ENCODE results near the gene GLI2.

The GLI2 gene

DNA sequence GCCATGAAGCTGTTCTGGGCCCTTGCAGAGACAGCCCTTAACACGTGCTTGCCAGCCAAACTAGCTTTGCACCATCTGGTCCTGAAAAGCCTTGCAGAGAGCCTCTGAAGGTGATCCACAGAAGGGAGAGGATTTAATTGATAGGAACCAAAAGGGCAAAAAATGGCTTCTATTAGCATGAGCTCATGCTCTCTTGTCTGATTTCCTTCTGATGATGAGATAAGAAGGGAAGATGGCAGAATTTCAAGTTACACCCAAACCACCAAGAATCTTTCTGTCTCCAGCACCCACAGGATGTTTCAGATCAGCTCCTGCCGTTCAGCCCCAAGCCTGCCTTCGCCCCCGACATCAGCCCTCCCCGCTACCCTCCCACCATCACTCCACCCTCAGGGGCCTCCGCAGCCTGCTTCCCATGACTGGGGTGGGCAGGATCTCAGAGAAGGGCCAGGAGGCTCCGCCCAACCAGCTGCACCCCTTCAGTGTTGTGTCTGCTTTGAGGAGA is 23.4 kb upstream of the GLI2 start:
- DNase-seq (ENCODE audit: low spot score): no peak

DNA sequence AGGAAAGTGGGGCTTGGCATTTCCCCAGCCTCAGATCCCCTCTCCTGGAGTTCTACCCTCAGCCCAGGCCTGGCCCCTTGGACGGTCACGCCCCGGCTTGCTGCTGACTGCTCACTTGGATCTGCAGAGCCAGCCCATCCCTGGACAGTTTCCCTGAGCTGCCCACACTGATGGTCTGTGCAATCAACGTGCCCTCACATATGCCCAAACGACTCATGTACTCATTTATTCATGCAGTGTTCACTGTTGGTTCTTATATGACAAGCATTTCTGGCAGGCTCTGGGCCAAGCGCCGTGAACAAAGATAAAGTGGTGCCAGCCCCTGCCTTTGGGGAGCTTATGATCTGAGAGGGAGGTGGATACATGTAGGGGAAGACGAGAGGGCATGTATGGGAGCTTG is 20.3 kb upstream of the GLI2 start:
- DNase-seq (ENCODE audit: low spot score): no peak

DNA sequence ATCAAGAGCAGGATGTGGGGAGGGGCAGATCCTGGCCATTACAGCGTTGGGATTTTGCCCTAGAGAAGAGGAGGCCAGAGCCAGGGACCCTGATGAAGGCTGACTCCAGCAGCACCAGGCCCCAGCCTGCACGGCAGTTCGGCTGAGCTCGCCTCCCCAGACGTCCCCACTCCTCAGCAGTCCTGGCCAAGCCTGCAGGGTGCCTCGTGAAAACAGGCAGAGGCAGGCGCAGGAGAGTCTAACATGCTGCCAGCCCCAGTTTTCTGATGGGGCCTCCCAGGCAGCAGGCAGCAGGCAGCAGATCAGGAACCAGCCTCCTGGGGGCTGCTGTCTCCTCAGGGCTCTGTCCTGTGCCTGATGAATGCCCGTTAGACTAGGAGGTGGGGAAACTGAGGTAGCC is 19.7 kb upstream of the GLI2 start:
- no peak for DNase-seq (ENCODE audit: low spot score)

DNA sequence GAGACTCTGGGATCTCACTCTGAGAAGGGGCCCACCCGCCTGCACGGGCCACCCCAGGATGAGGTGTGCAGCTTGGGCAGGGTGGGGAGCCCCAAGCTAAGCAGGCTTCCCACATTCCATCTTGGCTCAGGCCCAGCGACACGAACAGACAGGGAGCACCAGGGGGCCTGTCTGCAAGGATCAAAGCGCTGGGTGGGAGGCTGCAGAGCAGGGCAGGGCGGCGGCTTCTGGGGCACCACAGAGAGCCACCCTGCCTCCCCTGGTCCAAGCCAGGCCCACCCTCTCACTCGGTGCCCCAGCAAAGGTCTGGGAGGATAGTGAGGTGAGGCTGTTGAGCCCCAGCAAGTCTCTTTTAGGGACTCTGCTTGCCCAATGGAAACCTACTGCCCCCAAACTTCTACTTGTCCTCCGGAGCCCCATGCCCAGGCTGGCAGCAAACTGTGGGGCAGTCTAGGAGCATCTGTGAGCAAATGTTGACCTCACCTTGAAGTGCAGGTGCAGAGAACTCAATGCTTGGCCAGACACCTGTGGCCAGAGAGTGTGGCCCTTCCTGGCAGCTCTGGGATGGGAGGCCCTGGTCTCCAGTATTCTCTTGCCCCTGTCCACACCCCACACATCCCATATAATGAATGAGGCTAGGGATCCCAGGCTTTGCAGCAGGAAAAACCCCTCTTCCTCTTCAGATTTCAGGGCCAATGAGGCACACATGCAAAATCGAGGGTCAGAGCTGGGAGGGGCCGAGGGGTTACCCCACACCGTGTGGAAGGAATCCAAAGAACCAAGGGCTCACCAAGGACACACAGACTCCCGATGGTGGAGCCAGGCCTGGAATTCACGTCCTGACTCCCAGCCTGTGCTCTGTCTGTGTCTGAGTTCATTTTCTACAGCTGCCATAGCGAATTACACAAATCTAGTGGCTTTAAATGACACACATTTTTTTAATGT is 18.8 kb upstream of the GLI2 start:
- DNase-seq (ENCODE audit: low spot score): no peak

DNA sequence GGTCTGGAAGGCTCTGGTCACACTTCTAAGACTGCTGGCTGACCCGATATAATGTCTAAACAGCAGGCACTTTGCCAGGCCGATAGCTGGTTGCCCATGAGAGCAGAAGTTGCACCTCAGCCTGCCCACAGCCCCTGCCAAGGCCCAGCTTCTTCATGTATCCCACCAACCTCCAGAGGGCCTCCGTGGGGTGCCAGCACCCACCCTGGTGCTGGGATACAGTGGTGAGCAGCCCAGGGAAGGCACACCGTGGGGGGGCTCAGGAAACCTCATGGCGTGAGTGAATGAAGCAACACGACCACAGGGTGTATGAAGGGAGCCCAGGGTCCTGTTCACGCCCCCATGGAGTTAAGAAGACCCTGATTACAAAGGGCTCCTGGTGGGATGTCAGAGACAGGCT is 16.2 kb upstream of the GLI2 start:
- no peak for DNase-seq (ENCODE audit: low spot score)

DNA sequence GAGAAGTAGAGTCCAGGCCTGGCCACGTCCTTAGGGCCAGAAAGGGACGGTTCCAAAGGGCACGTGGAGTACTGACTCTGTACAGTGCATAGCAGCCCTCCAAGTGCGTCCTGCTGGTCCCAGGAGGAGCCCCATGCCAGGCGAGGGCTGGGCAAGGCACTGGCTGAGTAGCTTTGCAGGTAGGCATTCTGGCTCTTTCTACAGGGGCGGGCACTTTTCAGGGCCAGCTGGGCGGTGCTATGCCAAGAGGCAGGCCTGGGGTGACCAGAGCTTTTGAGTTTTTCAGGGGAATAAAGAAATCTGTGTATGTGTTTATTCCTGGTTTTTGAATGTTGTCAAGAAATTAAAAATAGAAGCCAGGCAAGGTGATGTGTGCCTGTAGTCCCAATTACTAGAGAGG is 15.4 kb upstream of the GLI2 start:
- no peak for DNase-seq (ENCODE audit: low spot score)

DNA sequence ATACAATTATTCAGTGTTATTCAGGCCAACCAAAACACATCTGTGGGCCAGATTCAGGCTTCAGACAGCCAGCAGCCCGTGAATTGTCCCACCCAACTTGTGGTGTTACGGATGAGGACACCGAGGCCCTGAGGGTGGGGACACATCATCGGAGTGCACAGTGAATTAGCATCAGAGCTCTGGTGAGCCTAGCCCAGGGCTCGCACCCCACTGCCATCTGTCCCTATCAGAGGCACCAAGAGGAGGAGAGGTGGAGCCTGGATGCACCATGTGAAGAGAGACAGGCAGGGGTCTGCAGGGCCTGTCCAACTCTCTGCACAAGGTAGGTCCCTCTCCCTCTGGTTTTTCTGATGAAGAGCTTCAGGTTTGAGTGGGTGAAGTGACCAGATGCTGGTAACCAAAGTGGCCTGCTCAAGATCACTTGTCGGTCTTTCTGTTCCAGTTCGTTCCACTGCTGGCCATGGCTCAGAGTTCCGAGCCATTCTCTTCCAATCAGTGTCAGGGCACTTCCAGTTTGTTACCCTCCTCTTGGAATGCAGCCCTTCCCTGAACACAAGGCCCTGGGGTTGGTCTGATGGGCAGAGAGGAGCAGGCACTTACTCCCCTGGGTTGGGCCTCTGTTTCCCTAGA is 14.8 kb upstream of the GLI2 start:
- DNase-seq (ENCODE audit: low spot score): no peak

DNA sequence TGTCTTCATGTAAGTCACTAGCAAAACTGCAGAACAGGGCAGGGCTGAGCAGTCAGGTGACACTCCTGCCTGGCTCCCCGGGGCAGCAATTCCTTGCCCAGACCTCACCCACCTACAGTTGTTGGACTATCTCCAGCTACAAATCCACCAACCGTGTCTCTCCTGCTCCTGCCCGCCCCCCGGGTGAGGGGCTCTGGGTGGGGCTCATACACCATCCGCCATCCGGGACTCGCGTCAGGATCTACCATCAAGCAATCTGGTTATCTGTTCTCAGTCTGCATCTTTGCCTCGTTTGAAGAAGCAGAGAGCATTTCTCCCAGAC is 13.5 kb upstream of the GLI2 start:
- DNase-seq (ENCODE audit: low spot score): no peak

DNA sequence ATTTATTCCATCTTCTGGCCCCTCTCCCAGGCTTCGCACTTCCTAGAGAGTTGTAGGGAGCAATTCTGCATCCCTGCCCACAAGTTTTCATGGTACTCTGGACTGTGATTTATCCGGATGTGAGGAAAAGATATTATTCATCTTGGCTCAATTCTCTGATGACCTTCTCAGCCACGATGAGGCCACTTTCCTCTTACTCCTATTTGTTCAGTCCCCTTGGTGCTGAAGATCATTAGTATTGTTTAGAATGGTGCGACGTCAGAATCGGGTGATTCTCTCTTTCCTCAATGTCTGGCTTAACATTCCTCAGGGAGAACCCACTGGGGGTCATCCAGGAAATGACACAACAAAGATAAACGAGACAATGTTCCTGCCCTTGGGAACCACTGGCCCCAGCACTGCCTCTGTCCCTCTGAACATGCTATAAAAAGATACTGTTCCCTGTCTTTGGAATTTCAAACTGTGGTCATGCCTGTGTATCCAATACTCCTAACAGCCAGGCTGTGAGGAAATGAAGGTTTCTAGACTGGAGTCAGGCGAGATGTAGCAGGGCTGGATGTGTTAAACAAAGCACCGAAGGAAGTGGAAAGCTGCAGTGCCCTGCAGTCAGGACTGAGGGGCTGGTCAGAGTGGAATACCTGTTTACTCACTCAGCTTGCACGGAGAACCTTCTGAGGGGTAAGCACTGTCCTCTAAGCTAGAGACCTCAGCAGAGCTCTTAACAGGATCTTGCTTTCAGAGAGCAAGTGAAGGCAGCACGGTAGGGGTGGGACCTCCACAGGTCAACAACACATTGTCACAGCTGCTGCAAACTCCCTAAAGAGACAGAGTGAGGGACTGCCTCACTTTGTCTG is 12.9 kb upstream of the GLI2 start:
- DNase-seq (ENCODE audit: low spot score): no peak

DNA sequence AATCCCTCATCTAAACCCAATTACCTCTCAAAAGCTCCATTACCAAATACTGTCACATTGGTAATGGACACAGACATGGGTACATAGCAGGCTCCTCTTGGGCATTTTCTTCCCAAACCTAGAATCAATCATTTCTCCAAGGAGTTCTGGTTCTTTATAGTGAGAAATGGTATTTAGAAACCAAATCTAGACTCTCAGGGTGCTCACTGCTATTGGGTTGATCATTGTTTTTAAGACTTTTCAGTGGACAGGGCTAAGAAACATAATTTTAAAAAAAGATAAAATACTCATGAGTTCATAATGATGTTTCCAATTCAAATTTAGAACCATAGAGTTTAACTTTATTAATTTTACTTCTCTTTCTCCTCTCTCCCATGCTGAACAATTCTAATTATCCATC is 9.4 kb upstream of the GLI2 start:
- no peak for DNase-seq (ENCODE audit: low spot score)

DNA sequence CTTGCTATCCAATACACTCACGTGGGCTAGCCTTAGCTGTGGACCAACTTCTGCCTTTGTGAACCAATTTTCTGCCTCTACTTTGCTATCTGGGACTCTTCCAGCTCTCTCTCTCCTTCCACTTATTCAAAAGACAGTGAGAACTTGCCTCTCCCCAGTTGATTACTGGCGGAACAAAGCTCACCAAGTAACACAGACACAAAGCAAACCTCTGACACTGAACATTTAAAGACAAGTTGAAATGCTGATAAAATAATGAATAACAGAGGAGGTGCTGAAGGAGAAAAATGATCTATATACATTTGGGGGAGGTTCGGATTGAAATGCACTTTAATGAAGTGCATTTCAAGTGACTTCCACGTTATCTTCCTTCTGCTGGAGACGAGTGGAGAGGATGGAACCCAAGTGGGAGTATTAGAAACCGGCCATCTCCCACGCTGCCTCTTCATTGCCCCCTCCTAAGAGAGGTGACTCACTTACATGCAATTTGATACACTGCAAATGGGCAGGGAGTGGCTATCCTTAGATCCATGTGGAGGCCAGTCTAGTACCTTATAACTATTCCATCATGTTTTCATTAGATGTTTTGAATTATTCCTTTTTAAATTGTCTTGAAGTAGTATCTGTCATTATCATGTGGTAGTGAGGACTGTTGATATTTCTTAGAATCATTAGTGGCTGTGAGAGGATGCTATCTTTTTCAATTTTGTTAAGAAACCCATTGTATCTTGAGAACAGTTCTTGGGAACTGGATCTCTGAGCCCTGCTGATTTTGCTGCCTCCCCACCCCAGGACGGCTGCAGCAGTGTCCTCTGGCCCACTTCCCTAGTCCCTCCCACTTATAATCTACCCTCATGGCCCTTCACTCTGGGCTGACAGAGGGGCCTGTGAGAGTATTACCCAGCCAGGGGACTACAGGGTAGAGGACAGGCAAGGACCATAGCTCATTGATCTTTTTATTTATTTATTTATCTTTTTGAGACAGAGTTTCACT is 6.0 kb upstream of the GLI2 start:
- no peak for DNase-seq (ENCODE audit: low spot score)

DNA sequence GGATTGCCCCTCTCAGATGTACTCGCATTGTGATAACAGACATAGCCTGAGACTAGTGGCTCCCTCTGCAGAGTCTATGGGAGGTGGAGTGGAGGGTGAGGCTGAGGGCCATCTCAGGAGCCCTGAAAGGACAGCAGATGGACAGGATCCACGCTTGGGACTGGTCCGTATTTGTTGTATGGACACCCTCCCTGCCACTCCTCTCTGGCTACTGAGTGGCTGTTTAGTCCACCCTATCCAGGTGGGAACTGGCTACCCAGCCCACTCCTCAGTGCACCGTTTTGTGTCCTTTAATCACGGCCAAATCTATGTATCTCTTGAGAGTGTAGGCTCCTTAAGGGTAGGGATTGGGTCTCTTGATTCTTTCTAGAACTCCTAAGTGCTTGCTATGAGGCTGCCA is 4.5 kb upstream of the GLI2 start:
- no peak for DNase-seq (ENCODE audit: low spot score)

DNA sequence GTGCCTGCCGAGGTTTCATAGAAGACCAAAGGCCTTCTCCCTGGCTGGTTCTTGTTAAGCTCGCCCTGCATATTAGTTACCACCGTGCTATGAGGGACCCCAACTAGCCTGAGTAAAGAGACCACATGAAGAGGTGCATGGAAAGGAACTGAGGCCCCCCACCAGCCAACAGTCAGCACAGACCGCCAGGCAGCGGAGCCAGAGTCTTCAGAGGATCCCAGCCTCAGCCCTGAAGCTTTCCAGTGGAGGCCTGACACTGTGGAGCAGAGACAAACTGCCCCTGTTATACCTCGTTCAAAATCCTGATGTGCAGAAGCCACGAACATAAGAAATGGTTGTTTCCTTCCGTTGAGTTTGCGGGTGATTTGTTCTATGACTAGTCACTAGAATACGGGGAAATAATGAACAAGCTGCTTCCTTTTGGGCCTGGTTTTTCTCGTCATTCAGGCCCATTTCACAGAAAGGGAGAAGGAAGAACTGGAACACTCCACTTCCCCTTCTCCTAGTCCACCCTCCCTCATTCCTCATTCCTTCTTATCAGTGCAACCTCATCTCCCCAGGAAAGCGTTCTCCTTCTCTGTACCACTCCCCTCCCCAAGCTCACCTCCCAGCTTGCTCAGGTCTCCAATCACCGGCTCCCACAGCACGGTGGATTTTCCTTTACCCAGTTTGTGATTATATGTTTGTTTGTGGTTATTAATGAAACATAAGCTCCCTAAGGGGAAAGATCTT is 3.0 kb upstream of the GLI2 start:
- no peak for DNase-seq (ENCODE audit: low spot score)

DNA sequence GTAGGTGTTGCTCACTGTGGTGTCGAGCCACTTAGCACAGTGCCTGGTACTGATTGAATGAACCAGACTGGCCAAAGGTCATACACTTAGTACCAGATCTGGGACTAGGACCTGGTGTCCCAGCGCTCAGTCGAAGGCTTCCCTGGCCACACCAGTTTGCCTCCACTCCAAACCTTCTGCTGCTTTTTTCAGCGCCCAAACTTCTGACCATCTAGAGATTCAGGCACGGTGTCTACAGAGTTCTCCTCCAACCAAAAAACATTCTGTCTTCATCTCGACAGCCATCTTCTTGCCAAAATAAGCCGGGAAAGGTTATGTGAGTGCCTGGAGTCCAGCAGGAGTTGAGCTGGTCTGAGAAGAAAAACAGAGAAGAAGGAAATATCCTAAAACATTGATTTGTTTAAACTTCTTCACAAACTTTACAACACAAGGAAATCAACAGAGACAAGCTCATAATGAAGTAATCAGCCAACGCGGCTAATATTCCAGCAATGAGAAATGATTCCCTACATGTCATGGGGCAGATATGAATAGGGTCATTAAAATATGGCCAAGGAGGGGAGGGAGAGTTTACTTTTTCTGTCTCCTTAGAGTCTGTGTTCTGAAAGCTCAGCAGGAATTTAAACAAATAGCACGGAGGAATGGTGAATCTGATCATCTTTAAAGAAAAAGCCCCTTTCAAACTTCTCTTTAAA is 2.3 kb upstream of the GLI2 start:
- DNase-seq (ENCODE audit: low spot score): no peak

DNA sequence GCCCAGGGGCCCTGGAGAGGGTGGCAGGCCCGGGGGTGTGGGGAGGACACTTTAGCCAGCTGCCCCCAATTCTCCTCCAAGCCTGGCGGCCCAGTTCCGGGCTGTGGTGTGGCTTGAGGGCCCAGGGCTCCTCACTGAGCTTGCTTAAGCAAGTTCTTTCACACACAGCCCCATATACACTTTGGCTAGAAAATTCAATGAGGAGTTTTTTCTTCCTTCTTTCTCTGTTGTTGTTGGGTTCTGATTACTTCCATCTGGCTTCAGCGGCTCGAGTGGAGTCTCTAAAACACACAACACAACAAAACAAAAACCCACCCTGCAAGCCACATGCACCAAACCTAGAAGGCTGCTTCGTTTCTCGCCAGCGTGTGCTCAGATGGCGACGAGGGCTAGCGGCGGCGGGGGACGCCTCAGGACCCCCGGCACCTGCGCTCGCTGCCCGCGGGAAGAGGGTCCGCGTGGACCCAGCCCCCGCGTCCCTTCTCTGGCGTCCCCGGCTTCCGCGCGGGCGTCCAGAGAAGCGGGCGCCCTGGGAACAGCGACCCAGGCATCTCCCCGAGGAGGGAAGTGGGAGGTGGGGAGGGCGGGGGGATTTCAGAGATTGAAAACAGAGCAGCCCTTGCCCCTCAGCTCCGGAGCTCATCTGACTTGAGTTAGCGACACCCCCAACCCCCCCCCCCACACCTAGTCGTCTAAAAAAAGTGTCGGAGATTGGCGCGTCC is 577 bp upstream of the GLI2 start:
- DNase-seq (ENCODE audit: low spot score): no peak

DNA sequence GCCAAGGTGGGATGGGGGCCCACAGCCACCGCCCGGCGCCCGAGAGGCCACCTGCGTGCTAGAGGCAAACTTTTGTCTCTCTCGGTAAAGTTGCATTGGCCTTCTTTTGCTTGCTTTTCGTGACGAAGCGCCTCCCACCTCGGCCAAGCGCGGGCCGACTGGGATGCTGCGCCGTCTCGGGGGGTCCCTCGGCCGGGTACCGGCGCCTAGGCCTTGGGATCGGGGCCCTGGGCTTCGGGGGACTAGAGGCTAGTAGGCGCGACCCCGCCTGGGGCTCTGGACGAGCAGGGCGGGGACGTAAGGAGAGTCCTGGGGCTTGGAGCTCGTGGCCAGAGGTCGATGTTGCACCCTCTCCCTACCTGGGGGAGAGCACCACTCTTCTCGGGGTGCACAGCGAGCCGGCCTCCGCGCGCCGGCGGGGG is 545 bp downstream of the GLI2 start:
- no peak for DNase-seq (ENCODE audit: low spot score)

DNA sequence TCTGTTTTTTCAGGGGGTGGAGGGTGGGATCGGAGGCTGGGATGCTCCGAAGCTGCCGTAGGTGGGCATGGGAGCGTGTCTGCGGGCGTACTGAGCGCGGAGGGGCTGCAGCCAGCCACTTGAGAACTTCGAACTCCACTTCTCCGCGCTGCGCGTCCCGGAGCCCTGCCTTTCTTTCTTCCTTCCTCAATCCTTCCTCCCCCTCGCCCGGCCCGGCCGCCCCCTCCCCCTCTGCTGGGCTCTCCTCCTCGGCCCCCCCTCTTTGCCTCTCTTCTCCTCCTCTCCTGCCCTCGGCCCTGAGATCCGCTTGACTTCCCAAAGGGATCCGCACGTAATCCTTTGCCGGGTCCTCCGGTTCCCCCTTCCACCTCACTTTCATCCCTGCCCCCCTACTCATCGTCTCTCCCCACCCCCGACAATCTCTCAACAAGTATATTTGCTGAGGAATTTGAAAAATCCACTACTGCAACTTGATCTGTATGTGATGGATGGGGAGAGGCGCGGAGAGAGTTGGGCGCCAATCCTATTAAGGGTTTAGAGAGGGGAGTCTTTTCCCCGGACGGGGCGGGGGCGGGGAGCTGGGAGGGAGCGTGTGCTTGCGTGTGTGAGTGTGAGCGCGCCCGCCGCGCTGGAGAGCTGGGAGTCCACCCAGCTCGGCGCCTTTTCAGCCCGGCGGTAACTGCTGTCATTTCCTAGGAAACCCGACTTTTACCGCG is 1.1 kb downstream of the GLI2 start:
- no peak for DNase-seq (ENCODE audit: low spot score)

DNA sequence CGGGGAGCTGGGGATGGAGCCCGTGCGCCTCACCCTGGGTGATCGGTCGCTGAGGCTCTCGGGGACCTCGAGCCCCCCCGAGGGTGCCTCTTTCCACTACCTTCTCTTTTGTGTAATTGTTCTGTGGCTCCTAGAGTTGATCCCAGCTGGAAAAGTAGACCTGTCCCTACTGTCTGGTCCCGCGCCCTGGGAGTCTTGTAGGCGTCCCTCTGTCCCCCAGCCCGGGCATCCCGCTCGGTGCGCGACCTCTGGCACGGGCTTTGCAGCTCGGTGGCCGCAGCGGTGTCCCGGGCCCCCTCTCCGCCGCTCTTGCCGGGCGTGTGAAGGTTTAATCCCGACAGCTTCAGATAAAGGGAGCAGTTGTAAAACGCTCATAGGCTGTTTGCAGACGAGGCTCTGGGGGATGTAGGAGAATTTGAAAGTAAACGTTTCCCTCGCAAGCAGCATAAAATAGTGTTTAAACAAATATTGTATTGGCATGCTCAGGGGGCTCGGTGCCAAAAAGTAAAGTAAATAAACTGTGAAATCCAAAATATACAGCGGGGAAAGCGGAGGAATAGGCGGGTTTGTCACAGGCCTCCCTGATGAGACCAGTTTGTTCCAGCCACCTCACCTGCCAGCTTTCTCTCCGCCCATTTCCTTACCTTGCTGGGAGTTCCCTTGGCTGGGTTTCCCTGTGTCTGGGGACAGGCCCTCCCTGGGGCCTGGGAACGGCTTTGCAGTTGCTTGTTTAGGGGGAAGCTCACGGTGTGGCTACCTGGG is 1.9 kb downstream of the GLI2 start:
- DNase-seq (ENCODE audit: low spot score): no peak
